ENCODE data around the gene SFI1. TPM values are rescaled to one million over a fixed set of nuclear protein-coding genes. Genes with fewer than 3 reads are reported as not detected.

The SFI1 gene
- total RNA-seq, 2 donors from 2014 or later: 6.5 to 6.8 TPM

DNA sequence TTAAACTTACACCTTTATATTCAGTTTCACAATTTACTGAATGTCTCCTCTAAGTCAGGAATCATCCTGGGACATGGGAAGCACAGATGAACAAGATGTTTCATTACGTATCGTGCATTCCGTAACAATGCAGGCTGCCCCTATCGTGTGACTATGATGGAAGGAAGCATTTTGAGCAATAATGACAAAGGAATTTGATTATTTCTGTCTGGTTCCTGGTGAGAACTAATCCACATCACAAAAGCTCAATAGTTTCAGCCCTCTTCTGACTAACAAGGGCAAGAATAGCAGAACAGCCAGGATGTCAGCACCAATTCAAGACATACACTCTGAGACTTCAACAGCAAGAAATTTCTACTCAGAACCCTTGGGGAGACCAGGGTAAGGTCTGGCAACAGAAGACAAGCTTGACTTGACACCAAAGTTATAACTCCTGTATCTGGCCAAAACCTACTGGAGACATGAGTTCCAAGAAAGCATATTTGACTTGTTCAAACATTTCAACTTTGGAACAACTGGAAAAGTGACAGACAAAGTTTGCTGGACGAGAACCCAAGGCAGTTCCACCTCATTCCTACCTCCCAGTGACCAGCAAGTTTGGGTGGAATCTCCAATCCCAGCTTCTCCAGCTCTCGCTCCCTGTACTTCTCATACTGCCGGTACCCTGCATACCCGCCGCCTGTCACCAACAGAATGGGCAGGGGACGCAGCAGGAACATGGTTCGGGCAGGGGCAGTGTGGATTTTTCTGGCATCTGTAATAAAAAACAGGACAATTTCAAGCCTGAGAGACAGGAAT lies 151.4 kb downstream of the SFI1 start:
- DNase-seq (ENCODE audit: low spot score): no peak
- H3K4me3 ChIP-seq: no peak overlapping the region
- no peak overlapping the region for H3K27ac ChIP-seq
- H3K36me3 ChIP-seq: peaks cover 45% of the 10 kb centered on the region
- no peak for TF ChIP-seq CTCF (IDR thresholded peaks at IDR 0.05)
- no peaks in the 10 kb centered on the region for H3K27me3 ChIP-seq
- H3K9me3 ChIP-seq: no peaks in the 10 kb centered on the region
- no peaks in the 10 kb centered on the region for H3K4me1 ChIP-seq

DNA sequence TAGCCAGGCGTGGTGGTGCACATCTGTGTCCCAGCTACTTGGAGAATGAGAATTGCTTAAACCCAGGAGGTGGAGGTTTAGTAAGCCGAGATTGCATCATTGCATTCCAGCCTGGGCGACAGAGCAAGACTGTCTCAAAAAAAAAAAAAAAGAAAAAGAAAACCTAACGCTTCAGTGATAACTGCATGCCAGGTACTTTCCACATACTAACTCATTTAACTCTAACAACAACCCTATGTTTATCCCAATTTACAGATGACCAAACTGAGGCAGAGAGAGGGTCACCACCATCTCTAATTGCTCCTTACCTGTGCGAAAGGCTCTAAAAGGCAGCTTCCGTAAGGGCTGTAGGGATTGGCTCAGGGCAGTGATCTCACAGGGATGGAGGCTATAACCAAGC lies 154.1 kb downstream of the SFI1 start:
- no peak overlapping the region for H3K27ac ChIP-seq
- no peak for DNase-seq (ENCODE audit: low spot score)
- H3K9me3 ChIP-seq: no peaks in the 10 kb centered on the region
- no peaks in the 10 kb centered on the region for H3K4me1 ChIP-seq
- H3K36me3 ChIP-seq: peaks cover 39% of the 10 kb centered on the region
- no peak overlapping the region for H3K4me3 ChIP-seq
- no peak for TF ChIP-seq CTCF (IDR thresholded peaks at IDR 0.05)
- no peaks in the 10 kb centered on the region for H3K27me3 ChIP-seq

DNA sequence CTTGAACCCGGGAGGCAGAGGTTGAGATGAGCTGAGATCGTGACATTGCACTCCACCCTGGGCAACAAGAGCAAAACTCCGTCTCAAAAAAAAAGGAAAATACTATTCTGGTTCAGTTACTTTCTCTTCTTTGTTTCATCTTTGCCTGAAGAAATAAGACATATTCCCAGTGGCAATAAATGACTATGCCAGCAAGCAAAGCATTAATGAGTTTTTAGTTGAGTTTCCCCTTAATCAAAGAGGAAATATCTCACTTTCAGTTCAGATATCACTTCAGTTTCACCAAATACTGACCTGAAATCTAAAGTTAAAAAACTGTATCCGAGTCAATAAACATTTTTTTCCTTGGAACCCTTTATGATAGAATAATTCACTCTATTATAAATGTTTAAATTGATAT lies 155.3 kb downstream of the SFI1 start:
- Histone ChIP-seq H3K4me3 (no peak overlapping the region), H3K9me3 (no peaks in the 10 kb centered on the region), H3K27me3 (no peaks in the 10 kb centered on the region), H3K4me1 (no peaks in the 10 kb centered on the region), H3K27ac (no peak overlapping the region), H3K36me3 (peaks cover 27% of the 10 kb centered on the region)
- no peak for DNase-seq (ENCODE audit: low spot score)
- TF ChIP-seq CTCF (IDR thresholded peaks at IDR 0.05): no peak

DNA sequence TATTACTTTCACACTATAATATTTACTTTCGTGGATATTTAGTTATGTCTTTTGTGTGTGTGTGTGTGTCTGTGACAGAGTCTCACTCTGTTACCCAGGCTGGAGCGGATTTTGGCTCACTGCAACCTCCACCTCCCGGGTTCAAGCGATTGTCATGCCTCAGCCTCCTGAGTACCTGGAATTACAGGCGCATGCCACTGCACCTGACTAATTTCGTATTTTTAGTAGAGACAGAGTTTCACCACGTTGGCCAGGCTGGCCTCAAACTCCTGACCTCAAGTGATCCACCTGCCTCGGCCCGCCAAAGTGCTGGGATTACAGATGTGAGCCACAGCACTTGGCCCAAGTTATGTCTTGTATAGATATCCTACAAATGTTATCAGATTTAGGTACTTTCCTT lies 155.8 kb downstream of the SFI1 start:
- Histone ChIP-seq H3K4me1 (no peaks in the 10 kb centered on the region), H3K9me3 (no peaks in the 10 kb centered on the region), H3K27ac (no peak overlapping the region), H3K36me3 (peaks cover 23% of the 10 kb centered on the region), H3K27me3 (no peaks in the 10 kb centered on the region), H3K4me3 (no peak overlapping the region)
- no peak for TF ChIP-seq CTCF (IDR thresholded peaks at IDR 0.05)
- DNase-seq (ENCODE audit: low spot score): no peak

DNA sequence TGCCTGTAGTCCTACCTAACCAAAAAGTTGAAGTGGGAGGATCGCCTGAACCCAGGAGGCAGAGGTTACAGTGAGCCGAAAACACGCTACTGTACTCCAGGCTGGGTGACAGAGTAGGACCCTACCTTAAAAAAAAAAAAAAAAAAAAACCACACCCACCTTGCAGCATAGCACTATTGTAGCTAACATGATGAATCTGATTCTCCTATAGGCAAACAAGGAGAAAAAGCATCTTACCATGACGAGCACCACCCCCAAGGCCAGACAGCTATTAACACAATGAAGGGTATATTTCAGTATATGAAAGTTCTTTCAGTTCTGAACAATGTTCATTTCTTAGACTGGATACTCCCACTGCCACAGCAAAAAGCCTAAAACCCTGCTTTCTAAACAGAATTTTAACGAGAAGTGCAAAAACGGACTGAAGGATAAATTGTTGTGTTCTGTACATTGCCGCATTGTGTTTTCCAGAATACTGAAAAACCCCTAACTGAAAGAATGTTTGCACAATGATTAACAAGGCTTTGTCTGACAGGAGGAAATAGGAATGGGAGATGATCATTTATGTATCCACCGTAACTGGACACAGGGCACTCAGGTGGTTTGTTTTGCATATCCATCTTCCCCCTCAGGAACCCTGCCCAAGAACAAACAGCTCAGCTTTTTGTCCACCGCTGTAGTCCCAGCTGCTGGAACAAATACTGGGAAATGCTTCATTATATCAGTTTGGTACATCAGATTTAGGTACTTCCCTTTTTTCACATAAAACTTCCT lies 156.8 kb downstream of the SFI1 start:
- H3K27me3 ChIP-seq: no peaks in the 10 kb centered on the region
- no peak overlapping the region for H3K27ac ChIP-seq
- no peak for TF ChIP-seq CTCF (IDR thresholded peaks at IDR 0.05)
- H3K9me3 ChIP-seq: no peaks in the 10 kb centered on the region
- DNase-seq (ENCODE audit: low spot score): no peak
- H3K4me1 ChIP-seq: no peaks in the 10 kb centered on the region
- no peak overlapping the region for H3K4me3 ChIP-seq
- H3K36me3 ChIP-seq: peaks cover 13% of the 10 kb centered on the region

All from right atrium auricular region (tissue), 2 donors.